Activated naive CD8-positive, alpha-beta T cell treated with anti-CD3 and anti-CD28 coated beads, Interleukin-2, amount 50 U/mL, for 16 hours (primary cell): ENCODE data around the gene OR4A47.
"Not testable (repeated sequence)": the region's sequence is repeated elsewhere in the genome, so short reads cannot be mapped to it uniquely, and the experiment has no call there.

Source experiments
- DNase-seq: peaks from one replicate; pipeline ENCODE4 v3.0.0-alpha.2; 2020; ENCODE audit warnings: low read depth, low spot score

Gene OR4A47

GRCh38 chr11:48488493-48488892, at the start of gene OR4A47:
Gene OR4A47 (plus strand): TSS chr11:48488793. CDS start chr11:48488793, 0 bp downstream.
- not testable (repeated sequence) for DNase-seq

- DNase-seq, result not testable (repeated sequence)
Measured at GRCh38 chr11:48455909-48456308, 32.7 kb upstream of the OR4A47 start.

- not testable (repeated sequence) for DNase-seq
Measured at GRCh38 chr11:48473966-48474365, 14.6 kb upstream of the OR4A47 start.

GRCh38 chr11:48474703-48475102, 13.9 kb upstream of the OR4A47 start:
- DNase-seq, result not testable (repeated sequence)

GRCh38 chr11:48506169-48506568, 17.6 kb downstream of the OR4A47 start:
- DNase-seq, result not testable (repeated sequence)

GRCh38 chr11:48538991-48539390, 50.4 kb downstream of the OR4A47 start:
- DNase-seq, result no peak
